Measurements from ENCODE around the gene GNG10. TPM values are rescaled to one million over a fixed set of nuclear protein-coding genes. Genes with fewer than 3 reads are reported as not detected.
"Not testable (repeated sequence)": the region's sequence is repeated elsewhere in the genome, so short reads cannot be mapped to it uniquely, and the experiment has no call there.

The GNG10 gene
- total RNA-seq, 2 donors from 2014 or later: 5.9 to 16.6 TPM

DNA sequence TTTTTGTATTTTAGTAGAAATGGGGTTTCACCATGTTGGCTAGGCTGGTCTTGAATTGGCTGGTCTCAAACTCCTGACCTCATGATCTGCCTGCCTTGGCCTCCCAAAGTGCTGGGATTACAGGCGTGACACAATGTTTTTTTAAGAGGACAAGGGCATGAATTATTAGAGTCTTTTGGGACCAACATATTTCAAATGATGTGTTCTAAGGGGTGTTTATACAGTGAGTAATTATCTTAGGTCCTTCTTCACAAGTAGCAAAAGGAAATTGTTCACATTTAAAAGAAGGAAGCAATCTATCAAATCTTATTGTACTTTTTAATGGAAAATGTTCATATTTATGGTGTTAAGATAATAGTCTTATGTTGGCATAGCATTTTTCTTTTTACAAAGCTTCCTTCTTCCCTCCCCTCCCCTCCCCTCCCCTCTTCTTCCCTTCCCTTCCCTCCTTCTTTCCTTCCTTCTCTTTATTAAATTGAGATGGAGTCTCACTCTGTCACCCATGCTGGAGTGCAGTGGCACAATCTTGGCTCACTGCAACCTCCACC lies 6.7 kb downstream of the GNG10 start:
- H3K27ac ChIP-seq: no peak overlapping the region
- intact Hi-C loops (cut with DNase I): no loop called here
- no peaks in the 10 kb centered on the region for H3K27me3 ChIP-seq
- no peak overlapping the region for H3K4me3 ChIP-seq
- no peak for DNase-seq
- 100% methylated on average over 1 of the region's 1 CpG for WGBS, 2 donors
- TF ChIP-seq, protein P1, sequence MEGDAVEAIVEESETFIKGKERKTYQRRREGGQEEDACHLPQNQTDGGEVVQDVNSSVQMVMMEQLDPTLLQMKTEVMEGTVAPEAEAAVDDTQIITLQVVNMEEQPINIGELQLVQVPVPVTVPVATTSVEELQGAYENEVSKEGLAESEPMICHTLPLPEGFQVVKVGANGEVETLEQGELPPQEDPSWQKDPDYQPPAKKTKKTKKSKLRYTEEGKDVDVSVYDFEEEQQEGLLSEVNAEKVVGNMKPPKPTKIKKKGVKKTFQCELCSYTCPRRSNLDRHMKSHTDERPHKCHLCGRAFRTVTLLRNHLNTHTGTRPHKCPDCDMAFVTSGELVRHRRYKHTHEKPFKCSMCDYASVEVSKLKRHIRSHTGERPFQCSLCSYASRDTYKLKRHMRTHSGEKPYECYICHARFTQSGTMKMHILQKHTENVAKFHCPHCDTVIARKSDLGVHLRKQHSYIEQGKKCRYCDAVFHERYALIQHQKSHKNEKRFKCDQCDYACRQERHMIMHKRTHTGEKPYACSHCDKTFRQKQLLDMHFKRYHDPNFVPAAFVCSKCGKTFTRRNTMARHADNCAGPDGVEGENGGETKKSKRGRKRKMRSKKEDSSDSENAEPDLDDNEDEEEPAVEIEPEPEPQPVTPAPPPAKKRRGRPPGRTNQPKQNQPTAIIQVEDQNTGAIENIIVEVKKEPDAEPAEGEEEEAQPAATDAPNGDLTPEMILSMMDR (IDR thresholded peaks at IDR 0.05): no peak
- TF ChIP-seq POLR2A (IDR thresholded peaks at IDR 0.05): no peak
- H3K4me1 ChIP-seq: peaks cover 4% of the 10 kb centered on the region
- no peak for ATAC-seq
- peaks cover 0 to 3% of the 10 kb centered on the region in 2 donors for H3K36me3 ChIP-seq (replicated peaks in 1 of 2; ENCODE audit: insufficient read depth in 1 of 2, low read depth in 2 of 2)
- no peaks in the 10 kb centered on the region for H3K9me3 ChIP-seq

DNA sequence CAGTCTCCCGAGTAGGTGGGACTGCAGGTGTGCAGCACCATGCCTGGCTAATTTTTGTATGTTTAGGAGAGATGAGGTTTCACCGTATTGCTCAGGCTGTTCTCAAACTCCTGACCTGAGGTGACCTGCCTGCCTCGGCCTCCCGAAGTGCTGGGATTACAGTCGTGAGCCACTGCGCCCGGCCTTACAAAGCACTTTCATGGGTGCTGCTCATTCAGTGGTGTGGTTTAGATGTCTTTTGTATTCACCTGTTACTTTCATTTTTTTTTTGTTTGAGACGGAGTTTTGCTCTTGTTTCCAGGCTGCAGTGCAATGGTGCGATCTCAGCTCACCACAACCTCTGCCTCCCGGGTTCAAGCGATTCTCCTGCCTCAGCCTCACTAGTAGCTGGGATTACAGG lies 7.2 kb downstream of the GNG10 start:
- intact Hi-C loops (cut with DNase I); H3K4me3 ChIP-seq; H3K36me3 ChIP-seq (replicated peaks in 1 of 2; ENCODE audit: insufficient read depth in 1 of 2, low read depth in 2 of 2); H3K27ac ChIP-seq; H3K27me3 ChIP-seq; ATAC-seq; DNase-seq; H3K4me1 ChIP-seq; H3K9me3 ChIP-seq: not testable (repeated sequence)
- WGBS, 2 donors: 88 to 95% methylated on average over 11 of the region's 11 CpGs

DNA sequence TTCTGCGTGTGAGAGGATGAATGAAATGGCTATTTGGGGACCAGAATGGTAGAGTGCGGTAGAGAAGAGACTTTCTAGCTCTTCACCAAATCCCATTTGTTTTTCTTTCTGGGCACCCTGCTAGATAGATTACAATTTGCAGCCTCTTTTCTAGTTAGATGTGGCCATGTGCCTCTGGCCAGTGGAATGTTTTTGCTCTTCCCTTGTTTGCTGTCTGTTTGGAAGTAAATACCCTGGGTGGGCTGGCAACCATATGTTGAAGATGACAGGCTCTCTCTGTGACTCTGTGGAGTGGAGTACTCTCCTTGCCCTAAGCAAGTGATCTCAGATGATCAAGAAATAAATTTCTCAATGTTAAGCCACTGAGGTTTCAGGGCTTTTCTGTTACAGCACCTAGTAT lies 12.9 kb downstream of the GNG10 start:
- TF ChIP-seq, protein P1 (IDR thresholded peaks at IDR 0.05): no peak
- TF ChIP-seq POLR2A (IDR thresholded peaks at IDR 0.05): no peak
- peaks cover 0 to 3% of the 10 kb centered on the region in 2 donors for H3K36me3 ChIP-seq (replicated peaks in 1 of 2; ENCODE audit: insufficient read depth in 1 of 2, low read depth in 2 of 2)
- no peak overlapping the region for H3K4me3 ChIP-seq
- intact Hi-C loops (cut with DNase I): no loop called here
- no peaks in the 10 kb centered on the region for H3K9me3 ChIP-seq
- WGBS, 2 donors: 94 to 100% methylated on average over 2 of the region's 2 CpGs
- ATAC-seq: no peak
- H3K4me1 ChIP-seq: no peaks in the 10 kb centered on the region
- DNase-seq: no peak
- H3K27me3 ChIP-seq: no peaks in the 10 kb centered on the region
- no peak overlapping the region for H3K27ac ChIP-seq

DNA sequence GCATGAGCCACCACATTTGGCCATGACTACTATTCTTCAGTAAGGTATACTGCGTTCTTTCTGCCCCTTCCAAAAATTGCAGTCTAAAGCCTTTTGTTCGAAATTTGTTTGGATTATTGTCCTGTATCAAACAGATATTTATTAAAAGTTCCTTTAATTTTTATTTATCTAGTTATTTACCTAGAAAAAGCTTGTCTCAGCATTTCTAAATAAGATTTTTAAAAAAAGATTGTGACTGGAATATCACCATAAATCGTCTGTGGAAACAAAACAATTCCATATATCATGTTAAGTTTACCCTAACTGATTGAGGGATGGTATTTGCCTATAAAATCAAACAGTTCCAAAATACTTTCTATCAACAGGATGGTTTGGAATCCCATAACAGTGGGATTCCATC lies 14.7 kb downstream of the GNG10 start:
- no peak for TF ChIP-seq POLR2A (IDR thresholded peaks at IDR 0.05)
- TF ChIP-seq, protein P1 (IDR thresholded peaks at IDR 0.05): no peak
- Histone ChIP-seq H3K4me3 (no peak overlapping the region), H3K27me3 (no peaks in the 10 kb centered on the region), H3K27ac (no peak overlapping the region), H3K4me1 (no peaks in the 10 kb centered on the region), H3K36me3 (replicated peaks in 1 of 2; ENCODE audit: insufficient read depth in 1 of 2, low read depth in 2 of 2) (no peaks in the 10 kb centered on the region), H3K9me3 (no peaks in the 10 kb centered on the region)
- ATAC-seq: no peak
- 87 to 92% methylated on average over 3 of the region's 3 CpGs for WGBS, 2 donors
- intact Hi-C loops (cut with DNase I): no loop called here
- DNase-seq: no peak

DNA sequence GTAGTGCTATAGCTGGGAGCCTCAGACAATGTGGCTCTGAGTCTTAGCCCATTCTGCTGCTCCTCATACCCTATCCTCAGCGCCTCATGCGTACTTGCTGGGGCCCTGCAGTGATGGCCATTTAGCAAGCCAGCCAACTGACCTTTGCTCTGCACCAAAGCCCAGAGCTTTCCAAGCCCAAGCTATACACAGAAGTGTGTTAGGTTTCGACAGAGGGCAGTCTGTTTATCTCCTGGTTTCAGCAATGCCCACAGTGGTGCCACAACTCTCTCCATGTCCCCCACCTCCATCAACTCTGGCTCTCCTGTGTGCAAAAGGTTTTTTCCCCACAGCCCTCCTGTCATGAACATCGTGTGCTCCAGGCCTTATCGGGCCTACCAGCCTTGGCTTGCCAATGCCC lies 16.9 kb downstream of the GNG10 start:
- intact Hi-C loops (cut with DNase I): no loop called here
- no peaks in the 10 kb centered on the region for H3K9me3 ChIP-seq
- no peaks in the 10 kb centered on the region for H3K36me3 ChIP-seq (replicated peaks in 1 of 2; ENCODE audit: insufficient read depth in 1 of 2, low read depth in 2 of 2)
- WGBS, 2 donors: 88 to 93% methylated on average over 5 of the region's 5 CpGs
- DNase-seq: no peak
- no peaks in the 10 kb centered on the region for H3K4me1 ChIP-seq
- TF ChIP-seq, protein P1 (IDR thresholded peaks at IDR 0.05): no peak
- TF ChIP-seq POLR2A (IDR thresholded peaks at IDR 0.05): no peak
- ATAC-seq: no peak
- H3K27ac ChIP-seq: no peak overlapping the region
- H3K4me3 ChIP-seq: no peak overlapping the region
- no peaks in the 10 kb centered on the region for H3K27me3 ChIP-seq

All from body of pancreas (tissue), 4 donors.